HG02884 (cell line): ENCODE data around the gene SATB1.

Source experiments
- ATAC-seq: cut with Tn5 transposase; IDR thresholded peaks from one replicate; pipeline ENCODE4 v1.9.1; 2021; ENCODE audit warnings: mild to moderate bottlenecking, moderate library complexity; ENCODE audit not compliant: unreplicated experiment

SATB1 gene

GRCh38 chr3:18402239-18402799 lies 22.8 kb downstream of the SATB1 start:
- ATAC-seq, result no peak

GRCh38 chr3:18401300-18401961 lies 23.7 kb downstream of the SATB1 start:
- ATAC-seq, result no peak

DNA sequence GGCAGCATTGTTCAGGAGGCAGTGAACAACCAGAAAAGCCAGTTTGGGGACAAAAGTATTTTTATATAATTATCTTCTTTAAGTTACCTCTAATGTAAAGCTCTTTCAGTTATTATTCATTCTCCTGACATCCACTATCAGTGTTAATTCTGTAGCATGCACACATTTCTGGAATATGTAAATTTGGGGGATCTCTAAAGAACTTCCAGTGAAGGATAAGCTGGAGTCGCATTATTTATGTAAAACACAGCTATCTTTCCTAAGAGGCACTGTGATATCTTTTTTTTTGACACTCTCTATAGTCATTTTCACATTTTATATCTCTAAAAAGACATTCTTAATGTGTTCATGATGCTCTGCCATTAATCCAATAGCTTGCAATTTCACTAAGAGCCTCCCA lies 26.7 kb downstream of the SATB1 start:
- ATAC-seq, result no peak

DNA sequence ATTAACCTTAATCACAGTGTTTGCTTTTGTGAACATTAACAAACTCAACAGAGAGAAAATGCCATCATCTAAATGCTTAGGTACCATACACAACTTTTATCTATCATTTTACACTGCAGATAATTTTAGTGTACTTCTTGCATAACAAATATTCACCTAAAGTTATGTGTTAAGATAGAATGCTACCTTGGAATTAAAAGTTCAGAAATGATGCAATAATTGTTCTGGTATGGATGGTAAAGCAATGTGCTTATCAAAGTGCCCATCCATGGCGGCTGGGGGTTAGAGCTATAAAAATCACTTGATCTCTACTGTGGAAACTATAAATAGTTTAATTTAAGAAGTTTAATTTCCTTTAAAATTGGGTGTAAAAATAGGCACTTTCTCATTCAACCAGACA lies 28.7 kb downstream of the SATB1 start:
- ATAC-seq, result no peak

GRCh38 chr3:18394384-18394995 lies 30.6 kb downstream of the SATB1 start:
- no peak for ATAC-seq

DNA sequence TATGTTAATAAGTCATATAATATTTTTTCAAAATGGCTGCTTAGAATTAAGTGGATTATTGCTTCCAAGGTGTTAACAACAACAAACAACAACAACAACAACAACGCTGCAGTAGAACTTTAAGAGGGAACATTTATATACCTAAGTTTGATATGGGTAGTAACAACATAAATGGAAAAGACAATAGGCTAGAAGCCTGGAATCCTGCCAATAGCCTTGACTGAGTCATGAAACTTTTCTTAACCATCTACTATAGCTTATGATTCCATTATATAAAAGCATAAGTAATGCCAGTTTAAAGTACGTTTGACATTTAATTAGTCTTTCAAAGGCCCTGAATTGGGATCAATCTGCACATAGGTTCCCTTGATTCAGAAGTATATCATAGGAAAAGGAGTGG lies 31.2 kb downstream of the SATB1 start:
- no peak for ATAC-seq

- no peak for ATAC-seq
These were observed 35.0 kb downstream of the SATB1 start for GRCh38 chr3:18390024-18390660.

DNA sequence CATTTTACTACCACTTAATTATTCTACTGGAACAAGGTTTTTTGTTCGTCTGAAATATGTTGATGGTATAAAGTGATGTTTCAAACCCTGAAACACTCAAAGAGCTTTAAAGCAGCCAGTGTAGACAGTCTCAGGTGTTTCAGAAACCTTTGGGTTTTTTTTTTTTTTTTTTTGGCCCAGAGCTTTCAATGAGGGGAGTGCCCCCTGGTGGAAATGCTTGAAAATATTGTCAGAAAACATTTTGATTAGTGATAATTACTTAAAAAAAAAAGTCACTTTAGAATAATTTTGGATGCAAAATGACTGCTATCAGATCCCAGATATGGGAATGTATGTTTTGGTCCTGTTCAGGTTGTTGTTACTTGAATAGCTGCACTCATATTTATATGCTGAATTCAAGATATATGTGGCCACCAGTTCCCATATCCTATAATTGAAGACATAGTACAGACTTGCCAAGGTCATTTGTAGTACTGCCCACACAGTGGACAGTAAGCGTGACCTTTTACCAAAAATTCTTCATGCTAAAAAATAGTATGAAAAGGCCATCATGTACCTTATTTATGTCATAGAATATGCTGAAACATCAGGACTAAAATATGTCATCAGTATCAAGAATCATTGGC lies 35.9 kb downstream of the SATB1 start:
- no peak for ATAC-seq

- no peak for ATAC-seq
These were observed 38.8 kb downstream of the SATB1 start for GRCh38 chr3:18386274-18386890.

DNA sequence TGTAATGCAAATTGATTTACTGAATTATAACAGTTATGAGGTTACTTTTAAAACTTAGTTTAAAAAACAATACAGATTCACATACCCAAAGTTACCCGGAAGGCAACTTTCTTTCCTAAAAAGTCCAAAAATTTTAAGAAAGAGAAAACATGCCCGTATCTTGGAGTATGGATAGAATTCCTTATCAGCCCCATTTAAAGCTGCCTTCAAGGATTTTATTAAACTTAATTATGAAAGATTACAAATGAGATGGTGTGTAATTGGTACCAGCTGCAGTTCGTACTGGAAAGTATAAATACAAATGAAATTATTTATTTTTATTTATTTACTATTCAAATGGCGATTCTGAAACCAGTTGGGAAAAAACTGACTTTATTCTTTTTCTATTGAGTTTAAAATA lies 39.4 kb downstream of the SATB1 start:
- no peak for ATAC-seq

DNA sequence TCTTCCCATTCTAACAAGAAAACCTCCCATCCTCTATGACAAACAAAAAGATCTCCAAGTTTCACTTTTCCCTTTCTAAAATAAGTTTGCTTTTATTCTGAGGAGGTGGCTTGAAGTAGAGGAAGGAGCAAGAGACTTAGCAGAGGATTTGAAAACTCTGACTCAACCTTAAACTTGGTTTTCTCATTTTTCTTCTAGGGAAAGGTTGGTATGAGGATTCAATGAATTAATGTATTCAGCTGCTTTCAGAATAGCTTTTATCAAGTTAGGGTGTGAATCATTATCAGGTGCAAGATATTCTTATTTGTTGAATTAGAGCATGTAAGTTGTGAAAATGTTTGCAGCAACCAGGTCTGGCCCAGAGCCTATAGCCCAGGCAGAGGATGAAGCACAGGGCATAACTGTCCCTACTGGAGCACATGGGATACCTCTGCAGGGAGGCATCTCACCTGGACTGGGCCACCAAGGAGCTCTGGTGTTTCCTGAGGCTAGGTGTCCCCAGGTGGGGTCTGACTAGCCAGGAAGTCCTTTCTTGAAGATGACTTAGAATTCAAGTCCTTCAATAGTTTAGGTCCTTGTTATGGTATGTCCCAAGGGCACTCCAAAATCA lies 42.3 kb downstream of the SATB1 start:
- ATAC-seq, result no peak

GRCh38 chr3:18379647-18380046 lies 45.5 kb downstream of the SATB1 start:
- ATAC-seq, result no peak

DNA sequence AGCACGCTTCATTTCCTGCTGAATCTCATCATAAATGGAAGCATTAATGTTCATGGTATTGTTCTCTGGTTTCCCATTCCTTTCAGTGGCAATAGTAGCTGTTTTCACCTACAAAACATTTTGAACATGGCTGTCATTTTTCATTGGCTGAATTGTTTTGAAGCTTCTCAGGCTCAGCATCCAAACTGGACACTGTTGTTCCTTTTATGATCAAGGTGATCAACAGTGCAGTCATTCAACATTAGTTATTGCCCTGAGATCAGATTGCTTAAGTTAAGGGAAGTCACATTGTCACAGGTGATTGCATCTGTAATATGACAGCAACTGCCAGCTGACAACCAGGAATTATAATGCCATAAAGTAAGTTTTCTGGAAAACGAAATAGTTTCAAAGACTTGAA lies 46.9 kb downstream of the SATB1 start:
- no peak for ATAC-seq

- ATAC-seq, result no peak
These were observed 48.5 kb downstream of the SATB1 start for GRCh38 chr3:18376682-18377081.

DNA sequence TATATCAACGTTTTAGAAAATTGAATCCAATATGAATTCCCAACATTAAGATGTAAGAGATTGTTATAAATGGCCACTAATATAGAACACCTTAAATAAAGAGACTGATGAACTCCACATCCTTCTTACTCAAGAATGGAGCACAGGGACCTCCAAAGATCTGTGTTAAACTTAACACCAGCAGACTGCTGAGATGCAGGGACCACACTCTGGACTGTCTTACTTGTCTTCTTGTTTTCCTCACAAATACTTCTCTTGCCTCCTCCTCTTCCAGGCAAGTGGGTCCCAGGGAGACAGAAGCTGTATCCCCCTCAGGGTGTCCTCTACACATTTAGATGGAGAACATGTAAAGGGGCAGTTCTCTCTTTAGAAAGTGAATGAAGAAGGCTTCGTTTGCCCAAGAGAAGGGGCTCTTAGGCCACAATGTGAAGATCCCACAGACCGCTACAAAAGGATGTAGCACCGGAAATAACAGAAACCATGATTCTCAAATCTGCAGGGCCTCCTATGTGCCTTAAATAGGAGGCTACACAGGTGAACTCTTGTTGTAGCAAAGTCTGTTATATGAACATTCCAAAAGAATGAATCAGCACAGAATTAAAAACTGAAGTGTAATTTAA lies 52.2 kb downstream of the SATB1 start:
- no peak for ATAC-seq

DNA sequence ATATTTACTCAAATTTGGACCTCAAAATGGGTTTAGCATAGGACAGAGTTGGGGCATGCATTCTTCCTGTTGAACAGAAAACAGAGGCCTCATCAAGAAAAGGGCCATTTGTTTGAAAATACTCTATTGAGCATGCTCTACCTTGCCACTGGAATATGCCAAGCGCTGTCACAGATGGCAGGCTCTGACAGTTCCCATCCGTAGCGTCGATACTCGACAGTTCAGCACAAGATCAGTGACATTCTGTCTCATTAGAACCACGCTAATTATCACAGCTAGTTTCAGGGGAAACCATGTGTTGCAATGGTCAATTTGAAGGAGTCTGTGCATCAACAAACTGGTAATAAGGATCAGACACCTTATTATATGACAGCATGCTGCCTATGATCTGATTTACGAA lies 54.5 kb downstream of the SATB1 start:
- ATAC-seq, result no peak

DNA sequence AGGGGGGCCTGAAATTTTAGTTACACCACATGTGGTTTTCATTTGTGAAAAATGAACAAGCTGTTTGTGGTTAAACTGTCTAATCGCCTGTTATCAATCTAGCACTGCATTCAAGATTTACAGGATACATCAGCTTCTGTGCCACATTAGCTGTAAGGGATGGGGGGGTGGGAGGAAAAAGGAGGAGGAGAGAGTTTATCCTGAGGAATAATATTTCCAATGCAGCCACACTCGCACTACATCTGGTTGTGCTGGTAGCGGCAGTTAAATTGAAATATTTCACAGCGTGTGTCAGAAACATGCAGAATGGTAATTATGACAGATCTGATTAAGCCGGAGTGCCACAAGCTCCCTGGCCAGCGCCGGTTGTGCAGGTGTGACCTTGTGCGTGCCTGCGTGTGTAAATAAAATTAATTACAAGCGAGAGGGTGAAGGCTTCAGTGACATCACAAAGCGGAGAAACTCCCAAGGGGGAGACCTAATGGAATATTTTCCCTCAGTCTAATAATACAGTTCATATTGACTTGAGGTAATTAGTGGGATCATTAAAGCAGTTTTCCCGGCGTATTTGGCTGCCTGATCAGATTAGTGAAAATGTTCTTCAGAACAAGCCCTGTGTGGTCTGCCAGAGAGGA lies 55.5 kb downstream of the SATB1 start:
- ATAC-seq, result no peak

DNA sequence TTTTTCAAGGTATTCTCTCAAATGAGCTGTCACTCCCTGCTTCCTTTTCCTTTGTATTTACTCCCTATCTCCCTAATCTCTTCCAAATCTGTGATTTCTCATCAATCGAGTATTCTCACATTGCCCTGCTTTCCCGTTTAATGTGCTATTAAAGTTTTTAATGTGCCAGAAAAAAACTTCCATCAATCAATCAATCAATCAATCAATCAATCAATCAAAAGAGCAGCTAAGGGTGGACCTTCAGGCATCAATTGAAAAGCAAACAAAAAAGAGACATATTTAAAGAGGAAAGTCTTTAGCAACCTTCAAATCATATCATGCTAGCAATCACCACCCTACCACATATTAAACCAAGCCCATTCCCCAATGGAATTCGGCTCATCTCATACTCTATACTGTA lies 58.9 kb downstream of the SATB1 start:
- no peak for ATAC-seq

GRCh38 chr3:18363338-18363737 lies 61.8 kb downstream of the SATB1 start:
- ATAC-seq, result no peak

DNA sequence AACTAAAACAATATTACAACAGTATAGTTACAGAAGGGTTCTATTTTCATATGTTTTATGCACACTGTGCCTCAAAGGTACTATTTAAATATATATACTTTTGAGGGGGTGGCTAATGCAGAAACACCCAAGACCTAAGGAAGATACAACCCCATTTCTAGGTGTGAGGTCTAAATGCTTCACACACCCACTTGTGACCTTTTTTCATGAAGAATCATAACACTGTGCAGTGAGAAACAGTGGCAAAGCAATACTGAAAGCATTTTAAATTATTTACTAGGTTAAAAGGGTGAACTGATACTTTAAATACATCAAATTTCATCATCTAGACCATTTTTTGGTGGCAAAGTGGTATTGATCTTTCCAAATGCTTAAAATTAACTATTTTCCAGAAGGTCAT lies 67.4 kb downstream of the SATB1 start:
- ATAC-seq, result no peak
